Activated naive CD4-positive, alpha-beta T cell treated with anti-CD3 and anti-CD28 coated beads, Interleukin-2, amount 50 U/mL, for 16 hours (primary cell): ENCODE results near the gene CCT7.

Experiments used
- DNase-seq: peaks from one replicate; pipeline ENCODE4 v3.0.0-alpha.2; 2020

CCT7 gene

DNA sequence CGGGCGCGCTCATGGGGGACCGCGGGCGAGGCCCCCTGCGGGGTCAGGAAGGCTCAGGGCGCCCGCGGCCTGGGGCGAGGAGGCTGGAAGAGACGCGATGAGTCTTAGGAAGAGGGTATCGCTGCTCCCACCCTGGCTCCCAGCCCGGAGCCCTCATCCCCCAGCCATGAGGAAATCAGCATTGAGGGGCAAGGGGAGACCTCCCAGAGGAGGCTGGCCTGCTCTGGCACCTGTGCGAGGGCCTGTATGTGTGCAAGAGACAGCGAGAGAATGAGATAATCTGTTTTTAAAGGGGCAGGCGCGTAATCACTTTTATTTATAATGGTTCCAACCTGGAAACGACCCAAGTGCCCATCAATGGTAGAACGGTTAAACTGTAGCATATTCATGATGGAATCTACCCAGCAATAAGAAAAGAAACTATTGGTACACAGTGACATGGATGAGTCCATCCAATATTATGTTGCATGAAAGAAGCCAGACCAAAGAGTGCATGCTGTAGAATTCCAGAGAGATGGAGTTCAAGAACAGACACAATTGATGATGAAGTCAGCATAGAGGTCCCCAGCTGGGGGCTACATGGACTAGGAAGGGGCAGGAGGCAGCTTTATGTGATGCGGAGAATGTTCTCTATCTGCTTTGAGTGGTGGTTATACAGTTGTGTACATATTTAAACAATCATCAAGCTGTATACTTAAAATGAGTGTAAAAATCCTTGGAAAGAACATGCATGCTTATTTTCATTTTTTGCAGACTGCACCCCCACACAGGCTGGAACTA, 35.8 kb downstream of the CCT7 start:
- no peak for DNase-seq

DNA sequence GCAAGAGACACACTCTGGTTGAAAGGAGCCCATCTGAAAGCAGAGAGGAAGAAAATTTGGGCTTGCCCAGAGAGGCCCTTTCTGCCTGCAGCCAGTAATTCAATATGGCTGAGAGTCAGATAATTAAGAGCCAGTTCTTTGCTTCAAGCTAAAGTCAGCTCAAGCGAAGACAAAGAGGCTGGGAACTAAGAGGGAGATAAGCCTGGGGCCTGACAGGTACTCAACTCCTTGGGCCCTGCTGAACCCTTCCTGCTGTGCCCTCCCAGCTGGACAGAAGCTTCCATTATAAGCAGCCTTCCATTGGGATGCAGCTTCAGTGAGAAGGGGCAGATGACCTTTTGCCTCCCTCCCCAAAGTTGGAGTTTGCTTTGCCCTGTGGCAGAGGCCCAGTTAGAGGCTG, 38.2 kb downstream of the CCT7 start:
- no peak for DNase-seq

DNA sequence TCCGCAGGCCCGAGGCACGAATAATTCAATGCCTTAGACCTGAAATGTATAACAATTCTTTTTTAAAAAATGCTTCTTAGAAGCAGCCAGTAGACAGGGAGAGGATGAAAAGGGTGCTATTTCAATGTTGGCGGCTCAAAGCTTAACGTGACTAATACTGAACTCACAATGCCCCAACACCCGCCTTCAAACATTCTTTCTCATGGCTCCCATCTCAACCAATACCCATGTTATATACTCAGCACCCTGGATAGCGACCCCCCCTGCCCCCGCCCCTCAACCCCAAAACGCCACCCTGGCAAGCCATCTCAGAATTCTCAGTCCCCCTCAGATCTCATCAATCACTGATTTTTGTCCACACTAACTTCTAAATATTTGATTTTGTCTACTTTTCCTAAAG, 45.7 kb downstream of the CCT7 start:
- no peak for DNase-seq

- DNase-seq = no peak
Measured at GRCh38 chr2:73281244-73281643, 47.1 kb downstream of the CCT7 start.

GRCh38 chr2:73282924-73283544, 48.9 kb downstream of the CCT7 start:
- no peak for DNase-seq

- peak; percentile 46 for DNase-seq
Measured at GRCh38 chr2:73283545-73284295, 49.6 kb downstream of the CCT7 start.

DNA sequence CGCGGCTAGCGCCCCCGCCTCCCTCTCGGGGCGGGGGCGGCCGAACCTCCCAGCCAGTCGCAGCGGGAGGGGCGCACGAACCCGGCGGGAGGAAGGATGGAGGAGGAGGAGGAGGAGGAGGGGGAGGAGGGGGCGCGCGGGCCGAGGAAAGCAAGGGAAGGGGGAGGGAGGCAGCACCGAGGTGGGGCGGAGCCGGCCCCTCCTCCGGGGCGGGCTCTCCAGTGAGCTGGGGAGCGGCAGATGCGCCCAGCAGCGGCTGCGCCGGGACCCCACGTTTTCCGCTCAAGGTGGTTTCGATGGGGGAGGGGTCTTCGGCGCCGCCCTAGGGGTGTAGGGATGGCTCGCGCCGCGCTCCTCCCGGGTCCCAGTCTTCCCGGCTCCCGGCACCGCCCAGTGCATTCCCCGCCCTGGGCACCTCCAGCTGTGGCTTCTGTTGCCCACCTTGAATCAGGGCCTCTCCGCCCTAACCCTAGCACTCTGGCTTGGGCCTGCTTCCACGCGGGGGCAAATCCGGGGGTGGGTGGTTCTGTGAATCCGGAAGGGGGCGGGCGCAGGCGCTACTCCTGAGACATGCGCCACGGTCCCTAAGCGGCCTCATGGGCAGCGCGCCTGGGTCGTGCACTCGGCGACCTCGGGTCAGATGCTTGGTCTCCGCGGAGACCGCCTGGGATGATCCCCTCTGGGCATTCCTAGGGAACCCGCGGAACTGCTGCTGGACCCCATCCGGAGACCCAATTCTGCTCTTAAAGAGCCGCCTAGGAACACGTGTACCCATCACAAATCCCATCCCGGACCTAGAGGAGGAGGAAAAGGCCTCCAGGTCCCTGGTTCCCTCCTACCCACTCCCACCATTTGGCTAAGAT, 50.4 kb downstream of the CCT7 start, which contains the start of gene FBXO41:
Gene FBXO41, minus strand, starts transcription at position 183 of the 863 bp plus-strand sequence. CDS start 14,848 bp downstream, outside the sequence.
- DNase-seq = peak; percentile 82

DNA sequence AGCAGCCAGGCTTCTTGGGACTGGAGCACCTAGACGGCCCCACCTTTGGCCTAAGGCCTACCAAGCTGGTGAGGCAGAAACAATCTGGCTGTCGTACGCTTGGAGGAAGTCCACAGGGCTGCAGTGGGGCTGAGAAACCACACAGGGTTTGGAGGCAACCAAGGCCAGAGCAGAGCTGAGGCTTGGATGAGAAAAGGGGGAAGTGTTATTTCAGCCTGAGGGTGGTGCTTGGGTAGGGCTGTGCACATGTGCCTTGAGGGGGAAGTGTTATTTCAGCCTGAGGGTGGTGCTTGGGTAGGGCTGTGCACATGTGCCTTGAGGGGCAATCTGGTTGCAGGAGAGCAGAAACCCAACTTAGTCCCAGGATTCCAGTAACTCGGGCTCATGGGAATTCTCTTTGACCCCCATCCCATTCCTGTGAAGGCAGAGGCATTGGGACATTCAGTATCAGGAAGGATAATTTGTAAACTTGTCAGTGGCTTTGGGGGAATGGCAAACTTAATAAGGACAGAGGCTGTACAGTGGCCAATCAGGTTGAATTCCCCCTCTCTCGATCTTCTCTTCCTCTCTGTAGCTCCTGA, 51.1 kb downstream of the CCT7 start:
- no peak for DNase-seq

- DNase-seq = no peak
Measured at GRCh38 chr2:73286134-73286655, 52.1 kb downstream of the CCT7 start.

GRCh38 chr2:73289304-73289703, 55.2 kb downstream of the CCT7 start:
- no peak for DNase-seq

DNA sequence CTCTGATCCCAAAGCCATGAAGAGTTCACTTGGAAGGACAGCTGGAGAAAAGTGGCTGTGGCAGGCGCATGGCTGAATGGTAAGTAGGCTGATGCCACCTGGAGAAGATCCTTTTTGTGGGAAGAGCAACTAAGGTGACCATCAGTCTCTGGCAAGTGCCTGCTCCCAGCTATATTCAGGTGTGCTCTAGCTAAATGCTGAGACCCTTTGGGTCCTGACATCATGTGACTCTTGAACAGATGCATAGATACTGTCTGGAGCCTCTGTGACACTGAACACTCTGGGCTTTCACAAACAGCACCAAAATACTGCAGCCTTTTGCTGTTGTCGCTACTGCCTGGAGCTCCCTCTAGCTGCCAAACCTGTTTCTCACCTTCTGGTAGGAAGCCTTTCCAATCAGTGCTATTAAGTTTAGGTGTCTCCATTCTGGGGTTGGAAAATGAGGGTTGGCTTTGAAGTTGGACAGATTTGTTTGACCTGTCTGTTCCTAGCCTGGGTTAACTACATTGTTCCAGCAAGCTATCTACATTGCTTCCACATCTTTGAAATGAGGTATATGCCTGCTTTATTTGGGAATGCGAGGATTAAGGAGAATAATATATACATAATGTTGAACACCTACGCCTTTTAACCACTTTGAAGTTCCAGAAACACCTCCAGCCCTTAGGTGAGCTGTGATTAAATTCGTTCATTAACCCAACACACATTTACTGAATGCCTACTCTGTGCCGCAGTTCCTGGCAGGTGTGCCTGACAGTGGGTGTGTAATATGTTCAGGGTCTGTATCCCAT, 56.1 kb downstream of the CCT7 start:
- DNase-seq = peak; percentile 55

DNA sequence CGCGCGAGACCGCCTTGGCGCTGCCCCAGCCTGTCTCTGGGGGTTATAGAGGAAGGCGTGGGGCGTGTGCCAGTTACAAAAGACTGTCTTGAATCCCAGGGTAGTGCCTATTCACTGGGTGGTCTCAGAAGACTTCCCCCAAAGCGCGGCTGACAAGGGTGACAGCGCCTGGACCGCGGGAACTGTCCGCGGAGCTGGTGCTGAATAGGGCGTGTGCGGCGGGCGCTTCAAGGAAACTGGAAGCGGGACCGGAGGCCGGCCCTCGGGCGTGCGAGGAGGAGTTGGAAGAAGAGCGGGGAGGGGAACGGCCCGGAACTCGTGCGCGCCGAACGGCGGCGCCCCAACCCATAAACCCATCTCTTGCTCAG, 57.0 kb downstream of the CCT7 start:
- DNase-seq = peak; percentile 60

GRCh38 chr2:73291461-73292315, 57.6 kb downstream of the CCT7 start:
- DNase-seq = no peak

GRCh38 chr2:73292316-73292905, 58.3 kb downstream of the CCT7 start:
- DNase-seq = peak; percentile 13

- DNase-seq = peak; percentile 17
Measured at GRCh38 chr2:73292906-73293533, 58.9 kb downstream of the CCT7 start.

DNA sequence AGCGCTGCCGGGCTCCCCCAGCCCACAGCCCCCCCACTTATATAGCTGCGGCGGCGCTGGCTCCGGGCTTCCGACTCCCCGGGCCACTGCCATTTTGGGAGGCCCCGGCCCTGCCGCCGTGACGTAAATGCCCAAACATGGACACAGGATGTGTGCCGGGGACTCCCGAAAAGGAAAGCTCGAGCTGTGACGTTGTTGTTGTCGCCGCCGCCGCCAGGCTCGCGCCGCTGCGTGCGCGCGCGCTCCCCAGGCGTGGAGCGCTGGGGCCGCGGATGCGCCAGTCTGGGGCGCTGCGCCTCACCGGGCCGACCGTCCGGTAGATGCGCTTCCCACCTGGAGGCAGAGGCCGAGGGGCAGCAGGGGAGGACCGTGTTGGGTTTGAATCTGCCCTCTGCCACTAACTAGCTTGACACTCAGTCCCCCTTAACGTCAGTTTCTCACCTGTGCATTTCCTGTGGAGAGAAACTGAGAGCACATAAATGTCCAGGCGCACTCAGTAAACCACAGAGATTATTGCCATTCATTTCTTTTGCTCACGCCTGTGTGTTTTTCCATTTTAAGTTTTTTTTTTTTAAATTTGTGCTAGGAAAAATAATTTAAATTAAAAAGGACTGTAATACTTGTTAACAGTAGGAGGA, 59.5 kb downstream of the CCT7 start, which contains the start of gene EGR4:
Gene EGR4, minus strand, starts transcription at position 15 of the 638 bp plus-strand sequence. CDS start 231 bp downstream, outside the sequence.
- peak; percentile 91 for DNase-seq

DNA sequence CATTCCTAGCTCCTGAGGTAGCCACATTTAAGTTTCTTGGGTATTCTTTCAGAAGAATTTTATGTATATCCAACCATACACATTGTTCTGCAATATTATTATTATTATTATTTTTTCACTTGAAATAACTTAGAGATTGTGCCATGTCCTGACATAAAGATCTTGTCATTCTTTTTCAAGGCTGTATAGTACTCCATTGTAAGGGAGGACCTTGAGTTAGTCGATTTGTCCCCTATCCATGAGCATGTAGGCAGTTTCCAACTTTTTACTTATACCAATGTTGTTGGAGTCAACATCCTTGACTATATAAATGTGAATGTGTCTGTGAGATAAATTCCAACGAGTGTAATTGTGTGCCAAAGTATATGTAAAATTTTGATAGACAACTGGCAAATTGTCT, 60.1 kb downstream of the CCT7 start:
- no peak for DNase-seq

- no peak for DNase-seq
Measured at GRCh38 chr2:73295751-73296400, 61.8 kb downstream of the CCT7 start.
